Activated CD8-positive, alpha-beta memory T cell treated with anti-CD3 and anti-CD28 coated beads for 48 hours (primary cell): ENCODE results near the gene CANT1.
"Not testable (repeated sequence)": the region's sequence is repeated elsewhere in the genome, so short reads cannot be mapped to it uniquely, and the experiment has no call there.

Experiments used
- DNase-seq, 3 experiments: peaks; one replicate each; pipeline ENCODE4 v3.0.0-alpha.2; 2020; ENCODE audit warnings: low read depth in 2 of 3, low spot score in 2 of 3

The CANT1 gene

GRCh38 chr17:78977997-78978973, 31.3 kb downstream of the CANT1 start:
- no peak for DNase-seq

- no peak for DNase-seq
Measured at GRCh38 chr17:78977681-78977943, 32.0 kb downstream of the CANT1 start.

GRCh38 chr17:78976907-78977680, 32.5 kb downstream of the CANT1 start:
- no peak for DNase-seq

GRCh38 chr17:78974635-78975591, 34.7 kb downstream of the CANT1 start:
- DNase-seq, result no peak

GRCh38 chr17:78973792-78974520, 35.6 kb downstream of the CANT1 start:
- DNase-seq, result no peak

- DNase-seq, result no peak
Measured at GRCh38 chr17:78973196-78973595, 36.4 kb downstream of the CANT1 start.

- no peak for DNase-seq
Measured at GRCh38 chr17:78972507-78973105, 37.0 kb downstream of the CANT1 start.

GRCh38 chr17:78971756-78972506, 37.6 kb downstream of the CANT1 start:
- no peak for DNase-seq

- peak; percentile 31 to 68 (median 63) for DNase-seq
Measured at GRCh38 chr17:78970834-78971755, 38.5 kb downstream of the CANT1 start.

GRCh38 chr17:78969865-78970264, 39.7 kb downstream of the CANT1 start:
- no peak for DNase-seq

- DNase-seq, result no peak
Measured at GRCh38 chr17:78967782-78968362, 41.7 kb downstream of the CANT1 start.

- no peak for DNase-seq
Measured at GRCh38 chr17:78966910-78967600, 42.5 kb downstream of the CANT1 start.

GRCh38 chr17:78966123-78966813, 43.3 kb downstream of the CANT1 start:
- DNase-seq, result no peak

- DNase-seq, result no peak
Measured at GRCh38 chr17:78965491-78965924, 44.1 kb downstream of the CANT1 start.

GRCh38 chr17:78963378-78963777, 46.2 kb downstream of the CANT1 start:
- DNase-seq, result no peak

- not testable (repeated sequence) for DNase-seq
Measured at GRCh38 chr17:78962984-78963348, 46.6 kb downstream of the CANT1 start.
